GM21515 (cell line): ENCODE data around the gene TMOD3.
"Not testable (repeated sequence)": the region's sequence is repeated elsewhere in the genome, so short reads cannot be mapped to it uniquely, and the experiment has no call there.

Experiments used
- ATAC-seq: cut with Tn5 transposase; IDR thresholded peaks from one replicate; pipeline ENCODE4 v1.9.1; 2021; ENCODE audit not compliant: unreplicated experiment

TMOD3 gene

DNA sequence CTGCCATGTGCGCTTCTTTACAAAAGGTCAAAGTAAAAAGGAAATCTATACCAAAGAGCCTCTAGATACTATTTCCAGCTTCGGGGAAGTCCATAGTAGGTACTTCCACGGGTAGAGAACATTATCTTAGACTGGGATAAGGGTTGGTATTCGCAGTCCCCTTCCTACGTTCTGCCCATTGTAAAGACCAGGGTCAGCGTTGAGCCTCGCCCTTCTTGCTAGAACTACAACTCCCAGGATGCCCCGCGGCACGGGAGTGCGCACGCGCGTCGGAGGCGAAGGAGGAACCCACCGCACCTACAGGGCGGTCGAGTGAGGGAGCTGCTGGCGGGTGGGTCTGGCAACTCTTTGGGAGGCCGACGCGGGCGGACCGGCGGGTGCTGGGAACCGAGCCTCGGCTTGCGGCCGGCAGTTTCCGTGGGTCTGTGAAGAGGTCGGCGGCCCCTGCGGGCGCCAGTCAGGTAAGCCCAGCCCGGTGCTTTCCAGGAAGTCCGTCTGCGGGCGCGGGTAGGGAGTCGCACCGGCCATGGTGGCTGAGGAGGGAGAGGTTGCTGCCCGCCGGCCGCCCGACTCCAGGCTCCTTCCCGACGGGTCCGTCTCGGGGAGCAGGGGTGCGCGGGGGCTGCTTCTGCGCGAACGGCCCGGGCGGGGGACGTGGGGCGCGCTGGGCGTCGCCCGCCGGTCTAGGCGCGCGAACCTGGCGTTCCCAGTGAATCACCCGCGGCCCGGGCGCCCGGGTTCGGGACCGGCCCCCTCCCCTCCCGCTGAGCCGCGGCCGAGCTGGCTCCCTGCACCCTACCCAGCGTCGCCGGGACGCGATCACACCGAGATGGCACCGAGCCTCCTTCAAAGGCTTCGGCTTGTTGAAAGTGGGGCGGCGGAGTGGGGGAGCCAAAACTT, at the start of gene TMOD3:
TMOD3 (plus strand) TSS at position 278 of the 900 bp plus-strand sequence. CDS start 33,232 bp downstream, outside the sequence.
- peak; percentile 85 for ATAC-seq

DNA sequence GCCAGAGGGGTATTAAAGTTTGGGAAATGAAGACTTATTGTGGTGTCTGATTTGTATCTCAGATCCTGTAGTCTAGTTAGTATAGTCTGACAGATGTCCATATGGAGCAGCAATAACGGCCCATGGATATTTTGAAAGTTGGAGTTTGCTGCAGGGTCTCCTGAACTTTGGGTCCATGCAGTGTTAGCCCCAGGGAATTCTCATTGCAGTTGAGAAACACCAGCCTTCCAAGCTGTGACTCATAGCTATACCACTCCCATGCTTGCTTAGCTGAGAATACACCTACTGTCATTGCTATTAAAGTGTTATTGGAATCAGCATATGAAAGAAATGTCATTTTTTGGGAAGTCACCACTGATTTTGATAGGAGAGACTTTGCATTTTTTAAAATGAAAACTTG, 48.8 kb upstream of the TMOD3 start:
- ATAC-seq = no peak

DNA sequence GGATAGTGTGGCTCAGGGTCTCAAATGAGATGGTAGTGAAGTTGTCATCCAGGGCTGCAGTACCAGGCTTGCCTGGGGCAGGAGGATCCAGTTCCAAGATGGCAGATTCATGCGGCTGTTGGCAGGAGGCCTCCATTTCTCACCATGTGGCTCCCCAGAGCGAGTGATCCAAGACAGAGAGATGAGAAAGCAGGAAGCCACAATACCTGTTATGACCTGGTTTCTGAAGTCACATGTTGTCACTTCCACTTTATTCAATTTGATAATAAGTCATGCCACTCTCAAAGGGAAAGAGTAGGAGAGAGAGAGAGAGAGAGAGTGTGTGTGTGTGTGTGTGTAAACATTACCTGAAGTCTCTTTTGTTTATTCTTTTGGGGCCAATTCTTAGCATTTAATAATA, 47.9 kb upstream of the TMOD3 start:
- no peak for ATAC-seq

DNA sequence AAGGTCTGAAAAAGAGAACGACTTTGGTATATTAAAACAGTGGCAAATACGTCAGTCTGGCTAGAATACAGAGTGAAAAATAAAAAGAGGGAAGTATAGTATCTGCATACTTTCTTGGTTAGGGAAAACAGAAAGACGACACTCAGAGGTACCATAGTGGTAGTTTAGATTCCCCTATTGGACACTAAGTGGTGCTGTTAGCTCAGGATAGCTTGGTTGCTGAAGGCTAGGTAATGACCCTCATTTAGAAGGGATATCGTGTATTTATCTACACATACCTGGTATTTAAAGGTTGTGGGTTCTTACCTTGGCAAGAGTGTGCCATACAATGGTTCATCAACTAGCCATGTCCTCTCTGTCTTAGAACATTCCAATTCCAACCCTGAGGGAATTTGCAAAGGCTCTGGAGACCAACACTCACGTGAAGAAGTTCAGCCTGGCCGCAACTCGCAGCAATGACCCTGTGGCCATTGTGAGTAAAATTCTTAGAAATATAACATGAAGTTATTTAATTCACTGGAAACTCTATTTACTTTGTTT, 47.0 kb upstream of the TMOD3 start:
- ATAC-seq = no peak

- no peak for ATAC-seq
These were observed 45.5 kb upstream of the TMOD3 start for GRCh38 chr15:51783967-51784366.

GRCh38 chr15:51787130-51787529, 42.3 kb upstream of the TMOD3 start:
- ATAC-seq = not testable (repeated sequence)

GRCh38 chr15:51792474-51792873, 37.0 kb upstream of the TMOD3 start:
- not testable (repeated sequence) for ATAC-seq

GRCh38 chr15:51793521-51794305, 35.7 kb upstream of the TMOD3 start:
- ATAC-seq = no peak

GRCh38 chr15:51796847-51797401, 32.5 kb upstream of the TMOD3 start:
- no peak for ATAC-seq

DNA sequence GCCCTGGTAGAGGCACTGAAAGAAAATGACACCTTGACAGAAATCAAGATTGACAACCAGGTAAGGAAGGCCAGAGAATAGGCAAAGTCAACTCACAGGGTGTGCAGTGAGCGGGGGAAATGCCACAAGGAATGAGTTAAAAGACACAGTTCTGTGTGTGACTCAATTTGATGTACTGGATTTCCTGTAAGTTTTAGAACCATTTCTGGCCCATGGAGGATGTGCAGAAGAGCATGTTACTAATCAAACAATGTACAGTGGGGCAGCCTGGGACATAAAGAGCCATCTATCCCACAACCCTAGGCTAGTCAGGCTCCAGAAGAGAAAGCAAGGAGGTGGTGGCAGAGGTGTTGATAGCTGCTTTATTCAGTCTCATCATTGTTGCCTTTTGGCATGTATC, 31.2 kb upstream of the TMOD3 start:
- ATAC-seq = no peak

DNA sequence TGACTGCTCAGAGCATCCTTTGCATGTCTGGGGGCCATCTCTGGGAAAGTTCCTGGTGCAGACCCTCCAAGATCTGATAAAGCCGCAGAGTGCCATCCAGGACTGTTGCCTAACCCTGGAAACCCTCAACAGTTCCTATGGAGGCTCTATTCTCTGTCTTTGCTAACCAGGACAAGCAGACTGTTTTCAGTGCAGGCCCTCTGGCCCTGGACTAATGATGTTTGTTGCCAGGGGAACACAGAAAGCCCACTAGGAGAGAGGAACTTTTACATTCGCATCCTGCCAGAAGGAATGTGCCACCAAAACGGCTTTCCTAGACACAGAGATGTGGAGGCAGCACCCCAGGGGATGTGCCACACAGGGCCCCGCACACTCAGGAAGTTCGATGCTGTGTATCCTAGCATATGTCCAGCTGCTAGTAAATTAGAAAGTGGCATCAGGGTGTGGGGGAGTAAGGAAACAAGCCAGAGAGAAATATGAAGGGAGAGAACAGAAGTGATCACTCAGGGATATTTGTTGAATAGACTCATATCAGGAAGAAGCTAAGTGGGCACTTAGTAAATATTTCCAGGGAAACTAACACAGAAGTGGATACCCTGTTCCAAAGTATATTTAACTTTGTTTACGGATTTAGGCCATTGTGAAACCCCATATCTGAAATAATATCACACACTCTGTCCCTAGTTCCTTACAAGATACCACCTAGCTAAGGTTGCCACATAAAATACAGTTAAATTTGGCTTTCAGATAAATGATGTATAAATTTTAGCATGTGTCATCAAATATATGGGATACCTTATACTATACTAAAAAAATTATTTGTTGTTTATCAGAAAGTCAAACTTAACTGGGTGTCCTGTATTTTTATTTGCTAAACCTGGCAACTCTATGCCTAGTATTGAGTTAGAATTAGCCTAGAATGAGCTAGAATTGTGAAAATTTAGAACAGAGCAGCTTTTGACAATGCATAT, 29.9 kb upstream of the TMOD3 start:
- ATAC-seq = no peak

DNA sequence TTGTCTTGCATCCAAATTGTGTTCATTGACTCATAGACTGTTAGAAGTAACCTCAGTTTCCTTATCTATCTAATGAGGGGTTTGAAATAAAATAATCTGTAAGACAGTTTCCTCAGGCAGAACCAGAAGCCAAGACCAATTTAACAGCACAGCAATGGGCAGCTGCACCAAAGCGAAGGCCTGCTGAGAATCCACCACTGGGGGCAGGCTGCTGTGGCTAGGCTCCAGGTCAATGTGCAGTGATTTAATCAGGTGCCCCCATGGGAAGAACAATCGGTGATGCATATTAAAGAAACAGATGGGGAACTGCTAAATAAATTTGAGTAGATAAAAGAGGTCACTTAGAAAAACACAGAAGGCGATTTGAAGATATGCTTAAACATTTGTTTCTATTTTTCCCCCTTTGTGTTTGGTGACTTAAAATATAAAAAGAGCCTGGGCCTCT, 28.0 kb upstream of the TMOD3 start:
- ATAC-seq = no peak

DNA sequence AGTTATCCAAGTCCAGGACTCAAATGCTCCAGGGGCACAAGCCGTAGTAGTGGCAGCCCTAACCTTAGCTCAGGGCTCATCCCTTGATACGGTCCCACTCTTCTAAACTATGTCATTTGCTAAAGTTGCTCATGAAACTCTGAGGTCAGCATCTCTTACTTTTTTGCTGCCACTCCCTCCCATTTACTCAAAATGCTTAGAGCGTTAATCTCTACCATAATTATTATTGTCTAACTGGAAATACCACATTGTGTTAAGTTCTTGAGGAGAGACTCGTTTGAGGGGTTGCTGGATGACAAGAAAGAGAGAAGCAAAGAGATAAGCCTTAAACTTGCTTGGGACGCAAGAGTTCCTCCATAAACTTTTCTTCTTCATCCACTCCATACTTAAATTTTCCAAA, 26.9 kb upstream of the TMOD3 start:
- no peak for ATAC-seq

DNA sequence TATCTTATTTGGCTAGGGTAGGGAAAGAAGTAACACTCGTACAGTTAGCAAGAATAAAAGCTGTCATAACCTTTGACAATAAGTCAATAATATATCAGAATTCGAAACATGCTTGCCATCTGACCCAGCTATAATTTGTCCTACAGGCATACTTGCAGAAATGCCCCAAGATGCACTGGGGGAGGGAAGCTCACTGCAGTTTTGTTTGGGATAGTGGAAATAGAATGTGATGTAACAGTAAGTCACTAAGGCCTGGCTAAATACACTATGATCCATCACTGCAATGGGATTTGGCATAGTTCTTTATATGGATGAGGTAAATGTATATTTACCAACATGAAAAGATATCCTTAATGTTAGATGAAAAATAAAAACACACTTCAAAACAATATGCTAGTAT, 25.5 kb upstream of the TMOD3 start:
- no peak for ATAC-seq

DNA sequence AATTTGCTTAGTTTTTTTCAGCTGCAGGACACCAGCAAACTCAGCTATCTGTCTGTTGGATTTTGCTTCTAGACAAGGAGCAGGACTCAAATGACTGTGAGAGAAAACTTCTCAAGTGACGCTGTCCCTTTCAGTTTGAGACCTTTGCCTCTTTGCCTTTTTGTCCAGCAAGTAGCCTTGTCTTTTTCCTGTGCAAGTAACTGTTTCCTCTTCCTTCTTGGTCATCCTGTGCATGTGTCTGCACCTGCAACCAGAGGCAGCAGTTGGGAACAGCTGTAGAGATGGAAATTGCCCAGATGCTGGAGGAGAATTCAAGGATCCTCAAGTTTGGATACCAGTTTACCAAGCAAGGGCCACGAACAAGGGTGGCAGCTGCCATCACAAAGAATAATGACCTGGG, 23.3 kb upstream of the TMOD3 start:
- ATAC-seq = no peak

DNA sequence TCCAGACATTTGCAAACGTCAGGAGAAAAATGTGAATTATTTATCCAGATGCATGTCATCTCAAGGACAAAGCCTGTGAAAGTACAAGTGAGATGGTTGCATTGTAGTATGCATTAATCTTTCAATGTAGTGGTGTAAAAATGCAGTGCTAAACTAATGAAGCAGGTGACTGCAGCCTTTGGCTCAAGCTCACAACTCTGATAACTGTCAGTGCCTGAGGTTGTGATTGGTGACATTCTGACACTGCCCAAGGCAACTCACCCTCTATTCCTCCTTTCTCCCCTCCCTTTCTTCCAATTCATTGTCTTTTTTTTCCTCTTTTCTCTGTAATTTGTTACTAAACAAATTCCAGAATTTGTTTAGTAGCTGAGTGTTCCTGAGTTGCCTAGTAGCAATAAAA, 20.0 kb upstream of the TMOD3 start:
- no peak for ATAC-seq

DNA sequence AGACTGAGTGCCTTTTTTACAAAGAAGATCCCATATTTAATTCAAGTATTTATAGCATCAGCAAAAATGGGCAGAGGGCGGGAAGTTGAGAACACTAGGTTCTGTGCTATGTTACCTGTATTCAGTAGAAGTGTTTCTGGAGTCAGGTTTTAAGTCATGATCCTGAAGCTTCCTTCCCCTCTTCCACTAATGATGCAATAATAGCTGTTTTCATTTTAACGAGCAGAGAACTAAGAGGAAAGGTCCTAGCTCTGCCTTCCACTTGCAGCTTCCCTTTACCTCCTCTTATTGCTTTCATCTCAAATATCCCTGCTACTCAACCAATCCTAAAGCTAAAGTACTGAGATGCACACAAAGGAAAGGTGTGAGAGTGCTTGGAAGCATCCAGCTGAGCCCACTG, 16.9 kb upstream of the TMOD3 start:
- ATAC-seq = no peak

- no peak for ATAC-seq
These were observed 14.8 kb upstream of the TMOD3 start for GRCh38 chr15:51814606-51815005.

DNA sequence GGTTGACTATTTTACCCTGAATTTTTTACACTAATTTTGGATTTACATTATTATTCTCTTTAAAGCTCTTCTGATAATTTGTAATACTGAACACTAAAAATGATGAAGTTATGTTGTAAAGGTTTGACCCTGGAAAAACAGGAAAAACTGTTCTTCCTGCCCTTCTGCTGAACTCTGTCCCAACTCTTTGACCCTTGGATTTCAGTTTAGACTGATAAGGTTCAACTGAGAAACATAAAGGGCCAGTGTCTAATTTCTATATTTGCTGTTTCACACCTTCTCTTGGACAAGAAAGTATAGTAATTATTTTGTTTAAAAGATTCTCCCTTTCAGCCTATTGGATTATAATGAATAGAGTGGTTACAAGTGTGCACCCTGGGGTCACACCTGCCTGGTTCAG, 12.8 kb upstream of the TMOD3 start:
- ATAC-seq = no peak

- ATAC-seq = no peak
These were observed 11.3 kb upstream of the TMOD3 start for GRCh38 chr15:51818150-51818549.
